HG03196 (cell line): ENCODE measurements around the gene NTF4.
"Not testable (repeated sequence)": the region's sequence is repeated elsewhere in the genome, so short reads cannot be mapped to it uniquely, and the experiment has no call there.

Source experiments
- ATAC-seq: cut with Tn5 transposase; IDR thresholded peaks from one replicate; pipeline ENCODE4 v1.9.1; 2021; ENCODE audit not compliant: unreplicated experiment

The NTF4 gene

GRCh38 chr19:49024233-49024632, 40.4 kb downstream of the NTF4 start, which contains the start of gene CGB3:
Gene CGB3, minus strand, starts transcription at chr19:49024333. Its CDS starts 362 bp downstream, at chr19:49023971.
- not testable (repeated sequence) for ATAC-seq

- no peak for ATAC-seq
These were observed 42.5 kb downstream of the NTF4 start for GRCh38 chr19:49022116-49022515.

GRCh38 chr19:49020931-49021895, 43.4 kb downstream of the NTF4 start:
- no peak for ATAC-seq

GRCh38 chr19:49020342-49020741, 44.3 kb downstream of the NTF4 start:
- ATAC-seq: no peak

- no peak for ATAC-seq
These were observed 45.2 kb downstream of the NTF4 start for GRCh38 chr19:49019242-49019932.

- not testable (repeated sequence) for ATAC-seq
These were observed 46.0 kb downstream of the NTF4 start for GRCh38 chr19:49018388-49019241.

GRCh38 chr19:49017666-49018351, 46.8 kb downstream of the NTF4 start:
- ATAC-seq: no peak

GRCh38 chr19:49017041-49017665, 47.5 kb downstream of the NTF4 start, which contains the start of gene LHB:
Gene LHB, minus strand, starts transcription at chr19:49017091. Its CDS starts 10 bp downstream, at chr19:49017081.
- no peak for ATAC-seq

GRCh38 chr19:49016067-49016839, 48.4 kb downstream of the NTF4 start:
- no peak for ATAC-seq

GRCh38 chr19:49014870-49015255, 49.8 kb downstream of the NTF4 start:
- no peak for ATAC-seq

GRCh38 chr19:49014123-49014869, 50.3 kb downstream of the NTF4 start:
- no peak for ATAC-seq

GRCh38 chr19:49011194-49011593, 53.4 kb downstream of the NTF4 start:
- no peak for ATAC-seq
